Ecto neural progenitor cell (in vitro differentiated cells): ENCODE results near the gene GRIK3.

Experiments
- DNase-seq: peaks from one replicate; pipeline ENCODE4 v3.0.0-alpha.2; 2018; ENCODE audit warnings: low spot score

GRIK3 gene

DNA sequence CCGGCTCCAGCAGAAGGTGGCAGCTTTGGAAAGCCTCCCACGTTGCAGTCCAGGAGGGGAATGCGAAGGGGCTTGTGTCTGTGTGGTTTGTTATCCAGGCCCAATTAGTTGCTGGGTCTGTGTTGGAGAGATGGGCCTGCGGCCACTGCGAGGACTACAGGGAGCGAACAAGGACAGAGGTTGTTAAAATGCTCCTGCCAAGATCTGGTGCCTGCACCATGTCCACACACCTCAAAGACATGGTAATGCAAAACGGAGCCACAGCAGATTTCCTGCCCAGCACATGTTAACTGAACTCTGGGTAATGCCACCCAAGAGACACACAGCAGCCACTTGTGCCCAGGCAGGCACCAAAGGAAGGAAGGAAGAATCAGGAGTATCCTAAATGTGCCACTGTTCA is 18.6 kb downstream of the GRIK3 start:
- no peak for DNase-seq

DNA sequence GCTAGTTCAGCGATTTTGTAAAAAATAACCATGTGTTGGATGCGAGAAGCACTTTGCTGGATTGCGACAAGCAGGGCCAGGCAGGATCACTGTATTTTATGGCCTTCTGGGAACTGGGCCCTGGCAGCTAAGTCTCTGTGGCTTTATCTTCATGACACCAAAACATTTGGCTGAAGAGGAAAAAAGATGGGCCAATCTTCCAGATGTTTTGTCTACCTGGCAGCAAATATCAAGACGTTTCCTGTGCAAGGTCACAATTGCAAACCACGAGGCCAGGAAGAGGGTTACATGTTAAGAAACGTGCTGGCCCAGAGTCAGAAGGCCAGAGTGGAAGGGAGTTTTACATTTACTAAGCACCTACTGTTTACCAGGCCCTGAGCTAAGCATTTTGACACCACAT is 22.1 kb downstream of the GRIK3 start:
- no peak for DNase-seq

DNA sequence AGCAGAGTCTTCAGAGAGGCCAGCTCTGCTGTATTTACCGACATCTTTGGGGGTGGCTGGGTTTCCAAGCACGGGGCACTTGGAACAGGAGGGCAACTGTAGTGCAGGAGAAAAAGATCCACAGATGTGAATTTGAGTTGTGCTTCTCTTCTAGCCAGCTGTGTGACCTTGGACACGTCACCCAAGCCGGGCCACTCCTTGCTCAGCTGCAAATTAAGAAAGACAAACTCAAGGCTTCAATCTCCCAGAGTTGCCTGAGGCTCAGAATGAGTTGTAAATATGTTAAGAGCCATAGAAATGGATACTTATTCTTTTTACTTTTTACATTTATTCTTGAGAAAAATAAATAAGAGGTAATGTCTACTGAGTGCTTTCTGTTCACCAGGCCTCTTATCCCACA is 24.3 kb downstream of the GRIK3 start:
- no peak for DNase-seq

DNA sequence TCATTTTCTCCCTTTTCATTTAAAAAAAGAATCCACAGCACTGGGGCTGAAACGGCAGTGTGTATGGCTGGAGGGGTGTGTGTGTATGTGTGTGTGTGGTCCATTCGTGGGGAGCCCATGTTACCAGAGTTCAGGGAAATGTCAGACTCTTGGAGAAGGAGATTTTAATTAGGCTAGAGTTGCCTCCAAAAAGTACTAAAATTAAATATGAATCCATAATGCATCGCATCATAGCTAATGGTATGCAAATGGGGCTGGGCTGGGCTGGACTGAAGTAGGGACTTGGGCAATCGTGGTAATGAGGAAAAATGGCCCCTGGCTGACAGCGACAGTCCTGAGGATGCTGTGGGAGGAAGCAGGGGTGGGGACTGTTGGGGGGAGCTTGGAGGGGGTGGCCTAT is 24.8 kb downstream of the GRIK3 start:
- no peak for DNase-seq

DNA sequence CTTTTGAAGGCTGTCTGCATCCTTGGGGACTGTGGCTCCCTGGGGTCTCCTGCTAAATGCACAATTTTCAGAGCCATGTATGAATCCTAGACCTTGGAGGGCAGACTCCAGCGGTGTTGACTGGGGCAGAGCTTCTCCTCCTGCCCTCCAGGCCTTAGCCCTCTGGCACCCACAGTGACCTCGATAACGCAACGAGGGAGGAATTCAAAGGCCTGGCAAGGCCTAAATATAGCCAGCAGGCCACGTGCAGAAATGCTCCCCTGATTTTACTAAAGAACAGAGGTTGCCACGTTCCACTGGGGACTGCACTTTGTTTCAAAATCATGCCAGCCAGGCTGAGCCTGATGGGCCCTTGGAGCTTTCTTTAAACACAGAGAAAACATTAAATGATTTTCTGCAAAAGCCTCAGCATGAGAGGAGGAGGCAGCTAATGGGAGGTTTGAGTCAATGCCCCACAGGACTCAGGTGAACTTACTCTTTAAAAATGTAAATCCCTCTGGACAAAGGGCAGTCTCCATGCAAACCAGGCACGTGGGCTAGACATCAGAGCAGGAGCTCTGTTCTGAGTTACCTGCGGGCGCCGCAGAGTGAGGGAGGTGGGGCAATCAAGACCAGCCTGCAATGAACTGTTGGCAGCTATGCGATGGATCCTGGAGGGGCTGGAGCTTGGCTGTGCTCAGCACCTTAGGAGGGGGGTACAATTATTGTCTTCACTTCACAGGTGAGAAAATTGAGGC is 28.0 kb downstream of the GRIK3 start:
- DNase-seq = no peak

DNA sequence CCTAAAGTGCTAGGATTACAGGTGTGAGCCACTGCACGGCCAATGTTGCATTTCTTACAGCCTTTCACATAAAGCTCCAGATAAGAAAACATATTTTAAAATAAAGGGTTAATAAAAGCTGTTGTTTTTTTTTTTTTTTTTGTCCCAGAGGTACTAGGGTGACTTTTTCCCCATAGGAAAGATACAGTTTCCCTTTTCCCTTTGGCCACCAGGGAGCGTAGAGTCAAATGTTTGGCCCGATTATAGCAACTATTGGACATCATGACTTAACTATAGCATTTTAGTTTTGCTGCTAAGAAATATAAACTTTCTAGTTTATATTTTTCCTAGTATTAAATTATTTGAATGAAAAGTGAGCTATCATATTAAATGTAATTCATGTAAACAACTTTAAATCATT is 31.4 kb downstream of the GRIK3 start:
- no peak for DNase-seq

DNA sequence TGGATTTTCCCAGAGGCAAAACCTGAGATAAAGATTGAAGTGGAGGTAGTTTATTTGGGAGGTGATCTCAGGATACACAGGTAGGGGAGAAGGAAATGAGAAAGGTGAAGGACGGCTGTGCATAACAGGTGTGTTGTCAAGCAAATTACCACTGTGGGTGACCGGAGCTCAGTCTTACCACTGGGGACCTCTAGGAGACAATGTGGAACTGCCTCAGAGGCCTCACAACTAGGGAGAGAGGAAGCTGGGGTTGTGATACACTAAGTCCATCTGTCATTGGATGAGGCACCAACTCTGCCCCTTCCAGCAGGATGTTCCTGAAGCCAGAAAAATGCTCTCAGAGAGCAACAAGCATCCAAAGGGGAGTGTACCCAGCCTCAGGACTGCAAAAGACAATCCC is 32.6 kb downstream of the GRIK3 start:
- no peak for DNase-seq

DNA sequence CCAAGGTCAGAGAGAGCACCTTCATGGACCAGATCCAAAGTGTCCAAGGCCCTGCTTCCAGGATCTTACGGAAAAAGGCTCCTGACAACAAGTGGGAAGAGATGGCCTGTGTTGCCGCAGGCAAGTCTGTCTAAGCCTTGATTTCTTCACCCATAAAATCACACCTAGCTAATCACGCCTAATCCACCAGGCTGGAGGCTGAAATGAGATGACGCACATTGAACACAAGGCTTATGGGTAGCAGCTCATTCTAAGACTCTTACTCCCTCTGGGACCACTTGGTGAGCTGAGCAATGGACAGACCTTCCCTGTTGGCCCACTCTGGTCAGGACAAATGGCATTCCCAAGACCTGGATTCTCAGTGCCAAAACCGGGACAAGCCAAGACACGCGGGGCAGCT is 38.2 kb downstream of the GRIK3 start:
- no peak for DNase-seq

DNA sequence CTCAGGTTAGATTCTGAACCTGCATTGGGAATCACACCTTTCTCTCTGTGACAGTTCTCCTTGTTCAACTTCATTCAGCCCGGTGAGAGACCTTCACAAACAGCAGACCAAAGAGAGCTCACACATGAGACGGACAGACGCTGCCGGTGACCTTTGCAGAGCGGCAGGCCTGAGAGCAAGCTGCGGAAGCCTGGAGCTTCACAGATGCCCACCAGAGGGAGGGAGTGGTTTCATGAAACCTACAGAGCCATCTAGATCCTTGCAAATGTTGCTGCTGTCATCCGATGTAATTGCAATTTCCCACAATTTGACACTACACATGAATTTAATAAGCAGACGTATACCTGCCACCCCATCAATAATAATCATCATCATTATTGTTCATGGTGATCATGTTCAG is 39.4 kb downstream of the GRIK3 start:
- no peak for DNase-seq

DNA sequence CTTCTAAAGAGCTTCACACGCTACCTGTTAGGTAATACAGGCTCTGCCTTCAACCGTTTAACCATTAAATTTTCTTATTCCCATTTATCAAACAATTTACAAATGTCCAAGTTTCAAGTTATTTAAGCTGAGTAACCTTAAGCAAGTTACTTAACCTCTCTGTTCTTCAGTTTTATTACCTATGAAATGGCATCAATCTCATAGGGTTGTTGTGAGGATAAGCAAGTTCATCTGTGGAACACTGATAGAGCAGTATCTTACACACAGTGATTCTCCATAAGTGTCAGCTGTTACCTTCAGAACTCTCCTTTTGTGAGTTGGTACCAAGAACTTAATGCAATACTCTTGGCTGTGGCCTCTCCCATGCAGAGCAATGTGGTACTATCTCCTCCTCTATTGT is 40.0 kb downstream of the GRIK3 start:
- no peak for DNase-seq

DNA sequence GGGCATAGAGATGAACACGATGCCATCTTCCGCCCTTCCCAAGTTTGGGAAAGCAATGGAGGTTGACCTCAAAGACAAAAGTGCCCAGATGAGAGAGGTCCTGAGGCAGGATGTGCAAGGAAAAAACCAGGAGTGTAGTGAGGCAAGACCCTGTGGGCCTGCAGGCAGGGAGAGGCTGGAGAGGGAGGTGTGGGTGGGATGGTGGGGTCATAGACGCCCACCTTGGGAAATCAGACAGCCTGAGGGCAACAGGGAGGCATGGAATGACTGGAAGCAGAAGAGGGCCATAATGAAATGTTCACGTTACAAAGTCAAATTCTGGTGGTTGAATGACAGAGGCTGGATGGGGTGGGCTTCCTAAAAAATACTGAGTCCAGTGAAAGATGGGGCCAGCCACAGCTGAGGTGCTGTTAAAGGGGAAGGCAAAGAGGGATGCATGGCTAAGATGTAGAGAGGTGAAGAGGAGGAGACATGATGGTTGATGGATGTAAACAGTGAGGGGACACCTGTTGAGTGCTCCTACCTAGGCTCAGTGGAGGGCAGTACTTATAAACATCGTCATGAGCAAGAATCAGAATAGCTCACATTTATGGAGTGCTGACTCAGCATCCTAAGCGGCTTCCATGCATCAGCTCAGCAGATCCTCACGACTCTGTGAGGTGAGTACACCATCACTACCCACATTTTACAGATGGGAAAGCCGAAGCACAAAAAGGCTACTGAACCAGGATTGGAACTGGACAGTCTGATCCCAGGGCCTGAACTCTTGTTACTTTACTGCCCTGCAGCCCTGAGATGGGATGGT is 42.0 kb downstream of the GRIK3 start:
- no peak for DNase-seq

DNA sequence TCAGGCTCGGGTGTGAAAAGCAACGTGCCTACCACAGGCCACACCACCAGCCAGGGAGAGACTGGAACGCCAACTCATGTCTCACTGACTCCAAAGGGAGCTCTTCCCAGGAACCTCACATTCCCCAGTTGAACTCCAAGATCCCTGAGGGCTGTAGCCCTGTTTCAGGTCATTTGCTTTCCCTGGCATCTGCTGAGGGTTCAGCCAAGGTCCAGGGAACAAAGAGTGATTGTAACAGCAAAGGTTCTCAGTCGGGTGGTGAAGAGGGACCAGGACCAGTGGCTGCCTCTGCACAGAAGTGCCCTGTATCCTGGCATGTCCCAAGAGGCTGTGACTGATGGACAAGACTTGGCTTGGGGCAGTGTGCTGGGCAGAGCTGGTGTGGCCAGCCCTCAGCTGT is 42.8 kb downstream of the GRIK3 start:
- DNase-seq = no peak

DNA sequence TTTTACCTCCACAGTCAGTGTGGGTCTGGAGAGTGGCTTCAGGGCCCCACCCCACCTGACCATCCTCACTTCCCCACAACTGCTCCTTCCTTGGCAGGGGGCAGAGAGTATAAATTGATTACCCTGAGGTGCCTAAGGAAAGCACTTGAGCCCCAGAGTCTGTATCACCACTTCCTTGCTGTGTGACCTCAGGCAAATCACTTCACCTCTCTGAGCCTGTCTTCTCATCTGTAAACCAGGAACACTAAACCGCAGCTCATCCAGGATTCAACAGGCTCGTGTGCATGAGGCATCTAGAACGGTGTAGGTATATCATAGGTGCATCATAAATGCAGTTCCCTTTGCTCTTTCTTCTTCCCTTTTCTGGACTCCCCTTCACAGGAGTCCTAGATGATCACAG is 43.4 kb downstream of the GRIK3 start:
- DNase-seq = no peak

DNA sequence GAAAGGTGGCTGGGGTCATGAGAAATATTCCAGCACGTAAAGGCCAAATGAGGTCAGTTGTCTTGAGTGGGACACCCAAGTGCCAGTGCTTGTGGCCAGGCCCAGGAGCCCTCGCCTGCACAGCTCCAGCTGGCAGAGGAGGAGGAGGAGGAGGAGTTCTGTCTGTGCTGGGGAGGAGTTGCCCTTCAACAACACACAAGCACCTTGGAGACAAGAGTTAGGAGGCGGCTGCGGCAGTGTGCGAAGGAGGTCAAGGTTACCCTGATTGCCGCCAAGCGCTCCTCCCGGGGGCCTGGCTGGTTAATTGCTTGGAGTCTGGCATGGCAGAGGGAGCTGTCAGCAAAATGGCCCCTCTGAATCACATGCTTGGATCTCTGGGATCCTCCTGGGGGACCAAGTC is 45.1 kb downstream of the GRIK3 start:
- DNase-seq = no peak

DNA sequence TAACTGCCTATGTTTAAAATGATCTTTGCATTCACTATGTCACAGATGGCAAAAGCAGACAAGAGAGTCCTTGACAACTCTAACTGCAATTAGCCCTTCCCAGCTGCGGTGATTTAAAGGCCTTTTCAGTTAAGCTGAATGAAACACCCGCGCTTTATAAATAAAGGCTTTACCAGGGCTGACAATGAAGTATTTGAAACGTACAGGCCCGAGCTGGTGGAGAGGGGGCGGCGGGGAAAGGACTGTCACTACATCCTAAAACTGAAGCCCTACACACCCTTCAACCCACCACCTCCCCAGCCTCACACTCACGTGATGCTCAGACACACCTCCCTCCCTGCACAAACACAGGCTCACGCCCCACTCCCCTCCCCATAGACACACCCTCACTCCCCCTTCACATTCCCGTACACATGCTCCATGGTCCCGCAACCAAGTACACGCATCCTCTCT is 45.5 kb downstream of the GRIK3 start:
- DNase-seq = no peak

DNA sequence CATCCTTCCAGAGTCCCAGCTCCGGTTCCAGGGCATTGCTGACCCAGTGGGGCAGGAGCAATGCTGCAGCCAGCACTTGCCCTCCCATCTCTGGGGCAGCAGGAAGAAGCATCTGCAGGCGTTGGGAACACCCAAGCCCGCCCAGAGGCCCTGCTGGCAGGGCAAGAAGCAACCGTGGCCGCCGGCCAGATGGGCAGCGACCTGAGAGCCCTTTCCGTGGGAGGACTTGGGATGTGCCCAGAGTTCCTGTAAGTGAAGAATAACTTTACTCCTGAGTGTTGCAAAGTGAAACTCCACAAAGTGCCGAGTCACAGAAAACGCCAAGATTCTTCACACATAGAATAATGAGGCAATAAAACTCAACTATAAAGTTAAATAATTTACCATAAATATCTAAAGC is 46.0 kb downstream of the GRIK3 start:
- DNase-seq = no peak

DNA sequence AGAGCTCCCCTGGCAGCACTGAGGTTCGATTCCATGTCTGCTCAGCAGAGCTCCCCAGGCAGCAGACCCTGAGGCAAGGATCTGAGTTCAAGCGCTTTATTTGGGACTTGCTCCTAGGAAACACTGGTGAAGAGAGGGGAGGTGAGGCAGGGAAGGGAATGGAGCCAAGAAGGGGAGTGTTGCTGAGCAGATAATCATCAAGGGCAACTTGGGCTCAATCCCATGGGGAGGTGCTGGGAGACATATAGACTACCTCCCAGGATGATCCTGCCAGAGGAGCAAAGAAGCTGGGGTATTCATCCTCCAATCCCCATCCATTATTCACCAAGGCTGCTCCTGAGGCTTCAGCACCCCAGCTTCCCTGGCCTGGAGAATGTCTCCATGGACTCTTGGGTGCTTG is 47.0 kb downstream of the GRIK3 start:
- no peak for DNase-seq

DNA sequence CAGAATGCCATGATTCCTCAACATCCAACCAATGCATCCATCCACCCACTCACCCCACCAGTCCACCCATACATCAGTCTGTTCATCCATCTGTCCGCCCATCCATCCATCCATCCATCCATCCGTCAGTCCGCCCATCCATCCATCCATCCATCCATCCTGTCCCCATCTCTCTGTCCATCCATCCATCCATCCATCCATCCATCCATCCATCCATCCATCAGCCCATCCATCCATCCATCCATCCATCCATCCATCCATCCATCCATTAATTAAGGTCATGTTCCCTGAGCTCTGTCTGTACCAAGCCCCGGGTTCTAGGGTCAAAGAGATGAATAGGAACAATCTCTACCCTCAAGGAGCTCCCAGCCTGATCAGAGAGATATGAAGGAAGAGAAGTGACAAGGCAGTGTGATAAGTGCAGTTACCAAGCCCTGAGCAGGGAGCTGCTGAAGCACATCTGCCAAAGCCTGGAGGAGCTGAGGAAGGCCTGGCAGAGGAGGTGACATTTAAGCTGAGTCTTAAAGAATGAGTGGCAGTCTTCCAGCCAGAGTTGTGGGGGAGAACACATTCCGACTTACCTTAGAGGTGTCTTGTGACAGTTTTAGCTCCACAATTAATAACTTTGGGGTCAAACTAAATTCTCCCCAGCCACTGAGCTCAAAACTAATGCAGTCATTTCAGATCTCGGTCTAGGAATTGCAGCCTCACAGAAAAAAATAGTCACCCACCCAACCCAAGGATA is 47.9 kb downstream of the GRIK3 start:
- DNase-seq = no peak

DNA sequence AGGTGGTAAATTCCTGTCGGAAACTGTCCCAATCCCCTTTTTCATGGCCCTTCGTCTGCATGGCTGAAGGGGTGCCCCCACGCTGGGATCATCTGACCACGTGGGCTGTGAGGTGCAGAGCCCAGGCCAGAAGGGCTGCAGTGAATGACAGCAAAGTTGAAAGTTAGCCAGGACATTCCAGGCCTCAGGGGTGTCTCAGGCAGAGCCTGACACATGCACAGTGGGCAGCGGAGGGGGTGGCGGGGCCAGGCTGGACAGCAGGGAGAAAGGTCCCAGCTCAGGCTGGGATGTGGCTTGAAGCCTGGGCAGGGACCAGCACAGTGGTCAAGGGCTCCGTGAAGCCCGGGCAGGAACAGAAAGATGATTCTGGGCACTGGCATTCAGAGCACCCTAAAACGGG is 49.6 kb downstream of the GRIK3 start:
- no peak for DNase-seq

DNA sequence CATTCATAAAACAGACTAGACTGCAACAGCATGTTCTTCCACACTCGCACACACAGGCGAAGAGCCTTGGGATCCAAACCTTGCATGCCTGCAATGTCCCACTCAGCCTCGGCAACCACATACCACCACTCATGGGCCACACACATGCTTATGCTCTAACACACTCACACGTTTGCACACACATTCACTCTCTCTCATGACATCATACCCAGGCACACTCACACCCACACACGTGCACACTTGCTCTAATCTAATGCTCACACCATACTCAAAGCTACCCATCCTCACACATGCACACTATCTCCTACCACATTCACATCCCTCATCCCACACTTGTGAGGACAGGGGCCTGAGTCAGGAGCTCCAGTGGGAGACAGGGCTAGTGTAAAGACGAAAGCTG is 50.3 kb downstream of the GRIK3 start:
- DNase-seq = no peak

DNA sequence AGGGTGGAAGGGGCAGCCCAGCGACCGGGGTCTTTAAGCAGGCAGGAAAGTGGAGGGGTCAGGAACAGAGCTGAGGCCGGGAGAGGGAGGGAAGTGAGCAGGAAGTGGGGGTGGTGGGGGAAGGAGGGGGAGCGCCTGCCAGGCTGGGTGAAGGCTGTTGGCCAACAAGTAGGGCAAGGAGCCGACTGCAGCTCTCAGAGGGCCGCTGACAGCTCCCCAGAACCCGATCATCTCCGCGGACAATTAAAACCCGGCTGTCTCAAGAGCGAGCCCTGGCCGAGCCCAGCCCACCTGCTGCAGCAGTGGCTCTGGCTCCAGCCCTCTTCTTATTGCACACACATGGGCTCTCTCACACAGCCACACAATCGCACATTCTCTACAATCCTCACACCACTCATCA is 51.6 kb downstream of the GRIK3 start:
- DNase-seq = no peak

DNA sequence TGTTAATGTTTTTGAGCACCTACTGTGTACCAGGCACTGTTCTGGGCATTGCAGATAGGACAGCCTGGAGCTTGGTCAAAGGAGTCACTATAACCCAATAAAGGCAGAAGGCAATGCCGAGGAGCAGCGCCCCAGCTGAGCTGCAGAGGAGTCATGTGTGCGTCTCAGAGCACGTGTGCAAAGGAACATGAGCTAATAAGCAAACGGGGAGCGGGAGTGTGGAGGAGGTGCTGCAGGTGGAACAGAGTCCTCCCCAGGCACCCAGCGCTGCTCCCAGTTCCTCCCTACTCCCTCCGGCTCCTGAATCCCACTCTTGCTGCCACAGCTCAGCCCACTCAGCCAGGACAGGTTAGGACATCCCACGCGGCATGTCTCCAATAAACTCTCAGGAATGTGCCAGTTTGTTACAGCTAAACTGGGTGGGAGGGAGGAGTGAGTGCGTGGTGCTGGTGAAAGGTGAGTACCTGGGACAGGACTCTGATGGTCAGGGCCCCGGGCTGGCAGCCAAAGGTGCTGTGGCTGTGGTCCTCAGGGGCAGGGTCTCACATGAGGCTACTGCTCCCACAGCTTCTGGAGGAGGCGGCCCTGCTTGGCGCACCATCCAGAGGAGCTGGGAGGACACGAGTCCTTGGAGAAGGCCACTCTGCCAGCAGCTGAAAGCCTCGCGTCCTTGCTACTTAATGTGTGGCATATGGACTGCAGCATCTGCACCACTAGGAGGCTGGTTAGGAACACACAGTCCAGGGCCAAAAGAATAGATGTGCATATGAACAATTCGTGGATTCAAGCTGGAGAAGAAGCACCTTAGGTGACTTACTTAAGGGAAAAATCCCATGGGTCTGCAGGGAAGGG is 52.3 kb downstream of the GRIK3 start:
- no peak for DNase-seq
